Neutrophil (primary cell): ENCODE measurements around the gene KLRG1.

Experiments
- H3K27ac ChIP-seq: fragments of 200-600 bp; sonication (generic); 2 replicates; pipeline ENCODE4 v1.5.1; 2016; ENCODE audit warnings: mild to moderate bottlenecking, moderate library complexity
- H3K27me3 ChIP-seq: fragments of 200-600 bp; sonication (generic); 2 replicates; pipeline ENCODE4 v1.6.0; 2016; ENCODE audit warnings: mild to moderate bottlenecking
- H3K36me3 ChIP-seq: fragments of 200-600 bp; sonication (generic); 2 replicates; pipeline ENCODE4 v1.5.1; 2017
- H3K4me1 ChIP-seq, 2 experiments: fragments of 200-600 bp in 1 of 2; sonication (generic) in 1 of 2; 1 replicate in 1 of 2; 2 replicates in 1 of 2; pipeline versions ENCODE4 v1.5.1 to v1.6.1; 2013 to 2016; ENCODE audit warnings: low read depth in 1 of 2, low read length in 1 of 2, mild to moderate bottlenecking in 1 of 2, moderate library complexity in 1 of 2; ENCODE audit not compliant: control insufficient read depth in 1 of 2, insufficient read depth in 1 of 2
- H3K4me3 ChIP-seq, 2 experiments: fragments of 200-600 bp in 1 of 2; sonication (generic) in 1 of 2; 1 replicate in 1 of 2; 2 replicates in 1 of 2; pipeline ENCODE4 v1.5.1; 2013 to 2016; ENCODE audit warnings: low read depth in 1 of 2, low read length in 1 of 2, mild to moderate bottlenecking in 1 of 2, moderate library complexity in 1 of 2
- H3K9me3 ChIP-seq: fragments of 200-600 bp; sonication (generic); 2 replicates; pipeline ENCODE4 v1.5.1; 2016
- TF ChIP-seq, protein P1 (sequence below): fragments of 200-600 bp; sonication (generic); IDR thresholded peaks from 2 replicates; pipeline ENCODE4 v1.5.1; 2016; ENCODE audit warnings: antibody characterized with exemption

Gene KLRG1

DNA sequence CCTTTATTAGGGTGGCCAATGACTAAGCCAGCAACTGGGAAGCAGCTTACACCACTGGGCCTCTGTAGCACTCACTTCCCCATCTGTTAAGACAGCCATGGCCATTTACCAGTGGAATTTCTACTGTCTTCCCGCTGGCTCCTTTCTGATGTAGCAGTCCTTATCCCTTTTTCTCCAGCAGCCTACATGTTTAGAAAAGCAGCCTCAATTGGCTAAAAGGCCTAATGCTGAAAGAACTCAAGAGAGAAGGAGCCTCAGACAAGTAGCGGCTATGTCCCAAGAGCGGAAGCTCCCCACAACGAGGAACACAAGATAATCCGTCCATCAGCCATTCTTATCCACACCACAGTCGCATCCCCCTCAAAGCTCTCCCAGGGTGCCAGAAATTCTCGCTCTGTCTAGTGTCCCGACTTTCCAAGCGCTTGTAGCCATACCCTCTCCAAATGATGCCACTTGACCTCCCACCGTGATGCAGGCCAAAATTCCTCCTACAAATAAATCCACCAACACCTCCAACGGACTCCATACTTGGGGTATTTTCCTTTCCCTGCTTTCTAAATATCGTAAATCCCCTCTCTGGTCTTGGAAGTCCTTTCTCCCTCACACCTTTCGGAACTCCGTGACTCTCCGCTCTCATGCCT is 40.5 kb upstream of the KLRG1 start:
- TF ChIP-seq, protein P1, sequence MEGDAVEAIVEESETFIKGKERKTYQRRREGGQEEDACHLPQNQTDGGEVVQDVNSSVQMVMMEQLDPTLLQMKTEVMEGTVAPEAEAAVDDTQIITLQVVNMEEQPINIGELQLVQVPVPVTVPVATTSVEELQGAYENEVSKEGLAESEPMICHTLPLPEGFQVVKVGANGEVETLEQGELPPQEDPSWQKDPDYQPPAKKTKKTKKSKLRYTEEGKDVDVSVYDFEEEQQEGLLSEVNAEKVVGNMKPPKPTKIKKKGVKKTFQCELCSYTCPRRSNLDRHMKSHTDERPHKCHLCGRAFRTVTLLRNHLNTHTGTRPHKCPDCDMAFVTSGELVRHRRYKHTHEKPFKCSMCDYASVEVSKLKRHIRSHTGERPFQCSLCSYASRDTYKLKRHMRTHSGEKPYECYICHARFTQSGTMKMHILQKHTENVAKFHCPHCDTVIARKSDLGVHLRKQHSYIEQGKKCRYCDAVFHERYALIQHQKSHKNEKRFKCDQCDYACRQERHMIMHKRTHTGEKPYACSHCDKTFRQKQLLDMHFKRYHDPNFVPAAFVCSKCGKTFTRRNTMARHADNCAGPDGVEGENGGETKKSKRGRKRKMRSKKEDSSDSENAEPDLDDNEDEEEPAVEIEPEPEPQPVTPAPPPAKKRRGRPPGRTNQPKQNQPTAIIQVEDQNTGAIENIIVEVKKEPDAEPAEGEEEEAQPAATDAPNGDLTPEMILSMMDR: no peak
- Histone ChIP-seq H3K9me3 (no peaks in the 10 kb centered on the region), H3K27ac (peak overlapping the region; percentile 96), H3K4me3 (peak overlapping the region; percentile 97 to 98), H3K27me3 (no peaks in the 10 kb centered on the region), H3K4me1 (peaks cover 18 to 24% of the 10 kb centered on the region in 2 experiments), H3K36me3 (peaks cover 21% of the 10 kb centered on the region)

DNA sequence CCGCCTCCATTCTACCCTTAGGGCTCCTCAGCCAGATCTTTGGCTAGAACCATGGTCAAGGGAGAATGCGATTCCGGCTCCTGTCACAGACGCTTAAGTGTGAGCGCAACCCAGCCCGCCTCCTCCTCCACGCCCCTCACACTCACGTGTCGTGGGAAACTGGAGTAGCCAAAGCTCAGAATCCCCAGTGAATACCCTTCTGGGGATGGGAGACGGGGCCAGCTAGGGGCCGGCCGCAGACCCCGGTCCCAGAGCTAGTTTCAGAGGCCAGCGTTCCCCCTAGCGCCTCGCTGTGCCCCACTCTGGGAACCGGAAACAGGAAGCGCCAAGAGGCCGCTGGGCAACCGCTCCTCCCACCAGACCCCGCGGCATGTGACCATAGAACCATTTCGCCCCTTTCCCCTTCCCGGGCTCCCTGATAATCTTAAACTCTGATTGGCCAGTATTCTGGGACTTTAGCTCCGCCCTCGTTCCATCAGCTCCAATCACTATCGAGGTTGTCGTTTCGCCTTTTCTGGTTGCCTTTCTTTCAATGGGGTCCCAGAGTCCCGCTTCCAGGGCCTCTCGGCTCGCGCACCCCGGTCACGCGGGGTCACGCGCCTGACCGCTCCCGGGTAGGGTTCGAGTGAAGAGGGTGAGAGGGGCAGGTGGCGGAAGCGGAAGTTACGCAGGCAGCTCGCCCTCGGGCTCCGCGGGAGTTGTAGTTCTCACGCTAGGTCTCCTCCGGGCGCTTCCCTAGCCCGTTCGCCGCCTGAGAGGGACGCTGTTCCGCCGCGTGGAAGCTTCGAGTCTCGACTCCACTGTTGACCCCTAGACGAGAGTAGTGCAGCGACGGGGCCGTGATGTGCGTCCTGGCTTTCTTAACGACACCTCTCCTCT is 39.8 kb upstream of the KLRG1 start, which contains the start of gene M6PR:
Gene M6PR (minus strand): TSS at position 304 of the 879 bp plus-strand sequence. CDS start 3,241 bp downstream, outside the sequence.
- Histone ChIP-seq H3K4me3 (peak within 1 kb of the TSS; percentile 97 to 98), H3K9me3 (no peaks in the 10 kb centered on the region), H3K36me3 (peaks cover 14% of the 10 kb centered on the region), H3K27me3 (no peaks in the 10 kb centered on the region), H3K4me1 (peaks cover 18 to 24% of the 10 kb centered on the region in 2 experiments), H3K27ac (peak within 1 kb of the TSS; percentile 96)
- TF ChIP-seq, protein P1: peak; percentile 41

DNA sequence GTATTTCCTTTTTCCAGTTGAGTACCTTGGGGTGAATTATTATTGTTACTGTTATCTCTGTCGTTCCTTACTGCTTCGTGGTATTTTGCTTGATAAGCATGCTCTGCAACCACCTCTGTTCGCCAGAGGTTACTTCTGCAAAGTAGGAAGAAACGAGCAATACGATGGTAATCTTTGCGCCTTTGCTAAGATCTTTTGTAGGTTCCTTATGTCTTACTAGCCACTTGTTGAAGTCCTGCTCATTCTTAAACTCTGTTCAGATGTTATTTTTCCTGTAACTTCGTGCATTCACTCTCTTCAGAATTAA is 39.2 kb upstream of the KLRG1 start:
- H3K4me3 ChIP-seq: peak overlapping the region; percentile 97 to 98
- H3K36me3 ChIP-seq: peaks cover 8% of the 10 kb centered on the region
- H3K27me3 ChIP-seq: no peaks in the 10 kb centered on the region
- TF ChIP-seq, protein P1: no peak
- H3K27ac ChIP-seq: peak overlapping the region; percentile 96
- peaks cover 18 to 24% of the 10 kb centered on the region in 2 experiments for H3K4me1 ChIP-seq
- H3K9me3 ChIP-seq: no peaks in the 10 kb centered on the region

DNA sequence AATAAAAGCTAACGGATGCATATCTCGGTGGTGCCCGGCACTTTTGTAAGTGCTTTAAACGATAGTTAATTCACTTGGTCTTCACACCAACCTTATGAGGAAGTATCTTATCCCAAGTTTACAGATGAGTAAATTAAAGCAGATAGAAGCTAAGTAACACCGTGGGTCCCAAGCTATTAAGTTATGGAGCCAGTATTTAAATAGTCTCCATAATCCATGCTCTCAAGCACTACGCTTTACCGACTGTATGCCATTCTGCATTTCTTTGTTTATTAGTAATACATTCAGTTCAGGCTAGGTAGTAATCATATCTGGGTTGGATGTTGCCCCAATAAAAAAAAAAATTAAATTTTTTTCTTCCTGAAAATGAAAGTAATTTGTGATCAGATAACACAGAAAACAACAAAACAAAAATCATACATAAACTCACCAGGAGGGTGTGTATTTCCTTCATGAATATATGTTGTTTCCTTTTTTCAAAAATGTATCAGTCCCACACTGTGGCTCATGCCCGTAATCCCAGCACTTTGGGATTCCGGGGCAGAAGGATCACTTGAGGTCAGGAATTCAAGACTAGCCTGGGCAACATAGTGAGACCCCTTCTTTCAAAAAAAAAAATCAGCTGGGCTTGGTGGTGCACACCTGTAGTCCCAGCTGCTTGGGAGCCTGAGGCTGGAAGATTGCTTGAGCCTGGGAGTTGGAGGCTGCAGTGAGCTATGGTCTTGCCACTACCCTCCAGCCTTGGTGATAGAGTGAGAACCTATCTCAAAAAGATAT is 38.5 kb upstream of the KLRG1 start:
- Histone ChIP-seq H3K36me3 (peaks cover under 1% of the 10 kb centered on the region), H3K27ac (peak overlapping the region; percentile 96), H3K4me3 (peak overlapping the region; percentile 97 to 98), H3K9me3 (no peaks in the 10 kb centered on the region), H3K27me3 (no peaks in the 10 kb centered on the region), H3K4me1 (peaks cover 18 to 24% of the 10 kb centered on the region in 2 experiments)
- TF ChIP-seq, protein P1: no peak

DNA sequence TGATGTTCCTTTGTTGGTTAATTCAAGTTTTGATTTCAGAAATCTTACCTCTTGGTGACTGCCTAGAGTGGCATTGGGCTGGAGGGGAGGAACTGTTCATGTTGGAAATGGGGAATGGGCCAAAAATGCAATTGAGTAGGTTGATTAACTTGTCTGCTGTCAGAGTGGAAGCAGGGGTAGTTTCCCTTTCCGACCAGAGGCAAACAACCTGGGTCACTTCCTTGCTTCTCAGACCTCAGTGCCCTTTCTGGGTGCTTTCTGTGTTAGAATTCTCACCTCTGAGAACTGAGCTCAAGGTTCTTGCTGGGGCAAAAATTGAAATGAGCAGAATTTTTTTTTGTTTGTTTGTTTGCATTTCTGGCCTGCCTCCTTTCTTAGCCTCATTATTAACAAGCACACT is 37.6 kb upstream of the KLRG1 start:
- Histone ChIP-seq H3K36me3 (no peaks in the 10 kb centered on the region), H3K9me3 (no peaks in the 10 kb centered on the region), H3K27me3 (no peaks in the 10 kb centered on the region), H3K27ac (no peak overlapping the region), H3K4me1 (peaks cover 18 to 24% of the 10 kb centered on the region in 2 experiments), H3K4me3 (no peak overlapping the region)
- TF ChIP-seq, protein P1: no peak
